Mucosa of stomach (tissue), 1 donor: ENCODE measurements around the gene STAG3.
"Not testable (repeated sequence)": the region's sequence is repeated elsewhere in the genome, so short reads cannot be mapped to it uniquely, and the experiment has no call there.

ENCODE experiments used
- H3K27me3 ChIP-seq: one replicate; pipeline ENCODE4 v1.7.0; 2013; ENCODE audit warnings: mild to moderate bottlenecking, low read length; ENCODE audit not compliant: control insufficient read depth, insufficient read depth
- H3K36me3 ChIP-seq: one replicate; pipeline ENCODE4 v1.7.0; 2013; ENCODE audit warnings: low read length; ENCODE audit not compliant: control insufficient read depth, insufficient read depth
- H3K4me1 ChIP-seq: one replicate; pipeline ENCODE4 v1.7.0; 2013; ENCODE audit warnings: mild to moderate bottlenecking, low read length; ENCODE audit not compliant: control insufficient read depth, insufficient read depth
- H3K4me3 ChIP-seq: one replicate; pipeline ENCODE4 v1.7.0; 2013; ENCODE audit warnings: low read length
- H3K9ac ChIP-seq: one replicate; pipeline ENCODE4 v1.7.0; 2013; ENCODE audit warnings: mild to moderate bottlenecking, low read length, moderate library complexity
- H3K9me3 ChIP-seq: one replicate; pipeline ENCODE4 v1.7.0; 2013; ENCODE audit warnings: mild to moderate bottlenecking, low read length, moderate library complexity; ENCODE audit not compliant: control insufficient read depth
- donor health status: Pancreatic carcinoma.

The STAG3 gene

GRCh38 chr7:100171087-100171681, 6.5 kb upstream of the STAG3 start:
- Histone ChIP-seq H3K4me1 (peaks cover 22% of the 10 kb centered on the region), H3K9me3 (no peaks in the 10 kb centered on the region), H3K36me3 (no peaks in the 10 kb centered on the region), H3K4me3 (no peak overlapping the region), H3K27me3 (peaks cover 40% of the 10 kb centered on the region), H3K9ac (no peak overlapping the region)

DNA sequence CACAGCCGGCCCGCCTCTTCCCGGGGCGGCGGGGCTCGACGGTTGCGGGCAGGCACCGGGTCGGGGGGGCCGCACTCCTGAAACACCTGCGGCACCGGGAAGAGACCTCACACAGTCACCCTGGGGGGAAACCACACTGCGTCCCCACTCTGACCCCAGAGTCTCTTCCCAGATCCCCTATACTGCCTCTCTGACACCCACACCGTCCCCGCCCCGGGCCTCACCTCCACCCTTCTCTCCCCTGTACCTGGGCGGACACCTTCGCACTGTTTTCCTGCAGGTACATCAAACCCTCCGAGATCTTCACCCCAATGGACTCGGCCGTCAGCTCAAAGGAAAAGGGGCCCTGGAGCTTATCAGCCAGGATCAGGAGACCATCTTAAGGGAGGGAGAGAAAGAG, 5.9 kb upstream of the STAG3 start:
- H3K27me3 ChIP-seq, result peaks cover 38% of the 10 kb centered on the region
- H3K4me1 ChIP-seq, result peaks cover 22% of the 10 kb centered on the region
- no peaks in the 10 kb centered on the region for H3K36me3 ChIP-seq
- no peaks in the 10 kb centered on the region for H3K9me3 ChIP-seq
- H3K4me3 ChIP-seq, result no peak overlapping the region
- H3K9ac ChIP-seq, result no peak overlapping the region

DNA sequence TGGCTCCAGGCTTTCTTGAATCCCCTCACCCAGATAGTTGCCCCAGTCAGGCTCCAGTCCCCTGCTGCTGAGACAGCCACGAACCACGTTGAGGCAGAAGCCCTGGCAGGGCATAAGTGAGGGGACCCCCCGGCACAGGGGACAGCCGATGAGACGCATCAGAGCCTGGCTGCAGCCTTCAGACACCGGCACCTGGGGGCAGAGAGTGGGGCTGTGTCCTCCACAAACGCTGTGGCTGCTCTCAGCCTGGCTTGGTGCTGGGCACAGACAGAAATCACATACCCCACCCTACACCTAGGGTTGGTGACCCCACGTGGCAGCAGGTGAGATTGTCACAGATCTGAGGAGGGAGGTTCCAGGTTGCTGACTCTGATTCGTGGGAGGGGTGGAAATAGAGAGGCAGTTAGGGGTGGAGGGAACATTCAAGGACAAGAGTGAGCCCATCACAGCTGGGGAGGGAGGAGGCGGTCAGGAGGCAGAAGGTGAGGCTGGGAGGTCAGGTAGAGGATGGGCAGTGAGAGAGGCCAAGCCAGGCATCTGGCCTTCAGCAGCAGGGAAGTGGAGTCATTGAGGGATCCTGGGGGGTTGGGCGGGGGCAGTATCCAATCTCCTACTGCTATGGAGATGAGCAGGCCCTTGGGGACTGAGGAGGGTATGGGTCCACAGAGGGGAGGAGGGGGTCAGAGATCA, 3.8 kb upstream of the STAG3 start:
- H3K27me3 ChIP-seq, result peaks cover 36% of the 10 kb centered on the region
- no peak overlapping the region for H3K9ac ChIP-seq
- H3K4me3 ChIP-seq, result no peak overlapping the region
- no peaks in the 10 kb centered on the region for H3K36me3 ChIP-seq
- no peaks in the 10 kb centered on the region for H3K9me3 ChIP-seq
- peaks cover 10% of the 10 kb centered on the region for H3K4me1 ChIP-seq

DNA sequence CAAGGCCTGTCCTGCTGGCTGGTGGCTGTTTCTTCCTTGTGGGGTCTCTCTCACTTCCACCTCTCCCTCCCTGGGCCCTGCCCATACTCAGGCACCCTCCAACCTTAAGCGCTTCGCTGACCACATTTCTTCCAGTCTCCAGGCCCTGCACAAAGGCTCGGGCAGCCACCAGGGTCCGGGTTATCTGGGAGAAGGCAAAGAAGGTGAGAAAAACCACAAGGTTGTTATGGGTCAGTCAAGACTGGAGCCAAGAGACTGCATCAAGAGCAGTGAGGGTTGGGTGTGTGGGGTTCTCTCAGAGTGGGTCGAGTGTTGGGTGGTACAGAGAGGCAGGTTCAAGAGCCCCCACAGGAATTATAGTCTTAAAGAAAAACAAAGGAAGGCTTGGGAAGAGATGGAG, 3.1 kb upstream of the STAG3 start:
- Histone ChIP-seq H3K27me3 (peaks cover 34% of the 10 kb centered on the region), H3K4me1 (peaks cover 8% of the 10 kb centered on the region), H3K36me3 (no peaks in the 10 kb centered on the region), H3K4me3 (no peak overlapping the region), H3K9me3 (no peaks in the 10 kb centered on the region), H3K9ac (no peak overlapping the region)

DNA sequence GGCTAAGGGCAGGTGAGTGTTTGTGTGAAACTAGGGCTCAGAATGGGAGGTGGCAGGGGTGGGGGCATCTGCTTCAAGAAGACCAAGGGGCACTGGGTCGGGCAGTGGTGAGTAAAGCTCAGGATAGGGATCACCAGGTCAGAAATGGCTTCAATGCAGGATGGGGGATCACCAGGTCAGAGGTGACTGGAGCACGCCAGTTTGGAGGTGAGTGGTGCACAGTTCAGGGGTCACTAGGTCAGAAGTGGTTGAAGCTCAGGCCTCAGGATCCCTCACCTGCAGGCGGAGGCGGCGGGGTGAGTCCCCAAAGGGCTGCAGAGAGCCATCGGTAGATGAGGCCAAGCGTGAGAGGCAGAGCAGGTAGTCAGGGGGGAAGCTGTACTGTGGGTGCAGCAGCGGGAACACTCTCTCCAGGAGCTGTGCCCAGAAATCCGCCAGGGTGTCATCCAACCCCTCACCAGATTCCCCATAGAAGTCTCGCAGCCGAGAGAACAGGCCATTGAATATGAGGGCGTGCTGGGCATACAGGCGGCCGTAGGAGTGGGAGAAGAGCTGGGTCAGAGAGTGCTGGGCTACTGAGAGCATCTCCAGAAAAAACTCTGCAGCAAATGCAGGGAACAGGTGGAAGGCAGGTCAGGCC, 2.3 kb upstream of the STAG3 start:
- H3K27me3 ChIP-seq, result peaks cover 30% of the 10 kb centered on the region
- no peaks in the 10 kb centered on the region for H3K36me3 ChIP-seq
- H3K9ac ChIP-seq, result no peak overlapping the region
- H3K4me3 ChIP-seq, result no peak overlapping the region
- H3K4me1 ChIP-seq, result peaks cover 8% of the 10 kb centered on the region
- no peaks in the 10 kb centered on the region for H3K9me3 ChIP-seq

GRCh38 chr7:100176096-100177044, 1.3 kb upstream of the STAG3 start:
- no peaks in the 10 kb centered on the region for H3K36me3 ChIP-seq
- peaks cover 26% of the 10 kb centered on the region for H3K27me3 ChIP-seq
- no peak overlapping the region for H3K9ac ChIP-seq
- no peaks in the 10 kb centered on the region for H3K9me3 ChIP-seq
- H3K4me1 ChIP-seq, result peaks cover 8% of the 10 kb centered on the region
- H3K4me3 ChIP-seq, result no peak overlapping the region

GRCh38 chr7:100180084-100180483, 2.4 kb downstream of the STAG3 start:
- peaks cover 16% of the 10 kb centered on the region for H3K27me3 ChIP-seq
- not testable (repeated sequence) for H3K9ac ChIP-seq, H3K4me3 ChIP-seq, H3K4me1 ChIP-seq, H3K36me3 ChIP-seq, H3K9me3 ChIP-seq

DNA sequence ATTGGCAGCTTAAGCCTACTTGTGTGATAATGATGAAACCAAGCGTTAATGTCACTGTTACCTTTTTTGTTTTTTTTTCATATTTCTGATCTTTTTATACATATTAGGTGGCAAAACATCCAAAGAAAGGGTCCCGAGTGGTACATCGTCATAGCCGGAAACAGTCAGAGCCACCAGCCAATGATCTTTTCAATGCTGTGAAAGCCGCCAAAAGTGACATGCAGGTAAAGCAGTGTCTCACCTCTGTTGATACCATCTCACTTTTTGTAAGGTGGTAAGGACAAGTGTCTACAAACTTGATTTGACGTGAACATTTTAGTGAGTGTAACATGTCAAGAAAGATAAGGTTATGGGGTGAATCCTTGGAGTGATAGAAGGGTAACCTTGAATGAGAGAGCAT, 4.9 kb downstream of the STAG3 start:
- H3K27me3 ChIP-seq, H3K36me3 ChIP-seq, H3K9me3 ChIP-seq, H3K9ac ChIP-seq, H3K4me3 ChIP-seq, H3K4me1 ChIP-seq: not testable (repeated sequence)

GRCh38 chr7:100183090-100183489, 5.4 kb downstream of the STAG3 start:
- H3K9ac ChIP-seq, H3K9me3 ChIP-seq, H3K4me3 ChIP-seq, H3K4me1 ChIP-seq, H3K36me3 ChIP-seq, H3K27me3 ChIP-seq: not testable (repeated sequence)

GRCh38 chr7:100185726-100186125, 8.0 kb downstream of the STAG3 start:
- Histone ChIP-seq H3K4me3 (no peak overlapping the region), H3K4me1 (no peaks in the 10 kb centered on the region), H3K27me3 (peaks cover 4% of the 10 kb centered on the region), H3K36me3 (no peaks in the 10 kb centered on the region), H3K9ac (no peak overlapping the region), H3K9me3 (no peaks in the 10 kb centered on the region)

DNA sequence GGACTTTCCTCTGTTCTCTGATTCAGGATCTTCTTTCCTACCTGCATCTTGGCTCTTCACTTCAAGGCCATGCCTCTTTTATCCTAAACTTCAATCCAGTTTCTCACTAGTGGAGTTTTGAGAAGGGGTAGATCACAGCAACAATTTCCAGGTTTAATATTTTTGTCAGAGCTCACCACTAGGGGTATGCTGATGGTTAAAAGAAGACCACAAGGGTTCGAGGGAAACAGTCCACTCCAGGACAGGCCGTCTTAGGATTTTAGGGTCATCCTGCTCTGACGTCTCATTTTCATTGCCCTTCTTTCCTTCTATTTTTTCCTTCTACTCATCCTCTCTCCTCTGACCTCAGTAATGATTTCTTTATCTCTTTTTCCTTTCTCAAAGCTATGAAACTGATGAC, 11.3 kb downstream of the STAG3 start:
- H3K9me3 ChIP-seq, result no peaks in the 10 kb centered on the region
- H3K9ac ChIP-seq, result no peak overlapping the region
- H3K27me3 ChIP-seq, result no peaks in the 10 kb centered on the region
- H3K36me3 ChIP-seq, result no peaks in the 10 kb centered on the region
- H3K4me1 ChIP-seq, result no peaks in the 10 kb centered on the region
- no peak overlapping the region for H3K4me3 ChIP-seq
